HG03575 (cell line): Measurements from ENCODE around the gene GNG7.
"Not testable (repeated sequence)": the region's sequence is repeated elsewhere in the genome, so short reads cannot be mapped to it uniquely, and the experiment has no call there.

ENCODE experiments used
- ATAC-seq: cut with Tn5 transposase; IDR thresholded peaks from one replicate; pipeline ENCODE4 v1.9.1; 2021; ENCODE audit not compliant: unreplicated experiment, insufficient number of reproducible peaks, low FRiP score; ENCODE audit errors: extremely low read depth

GNG7 gene

DNA sequence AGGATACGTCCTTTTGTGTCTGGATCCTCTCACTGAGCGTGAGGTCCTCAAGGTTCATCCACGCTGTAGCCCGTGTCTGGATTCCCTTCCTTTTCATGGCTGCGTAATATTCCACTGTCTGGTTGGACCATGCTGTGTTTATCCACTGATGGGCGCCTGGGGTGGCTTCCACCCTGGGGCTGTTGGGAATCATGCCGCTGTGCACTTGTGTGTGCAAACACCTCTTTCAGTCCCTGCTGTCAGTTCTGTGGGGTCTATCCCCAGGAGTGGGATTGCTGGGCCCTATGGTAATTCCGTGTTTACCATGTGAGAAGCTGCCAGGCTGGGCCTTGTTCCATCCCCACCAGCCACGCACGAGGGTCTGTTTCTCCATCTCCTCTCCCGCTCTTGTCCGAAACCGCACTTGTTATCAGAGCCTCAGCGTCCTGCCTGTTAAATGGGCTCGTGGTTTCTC, 128.0 kb downstream of the GNG7 start:
- no peak for ATAC-seq

GRCh38 chr19:2573916-2574315, 128.6 kb downstream of the GNG7 start:
- no peak for ATAC-seq

DNA sequence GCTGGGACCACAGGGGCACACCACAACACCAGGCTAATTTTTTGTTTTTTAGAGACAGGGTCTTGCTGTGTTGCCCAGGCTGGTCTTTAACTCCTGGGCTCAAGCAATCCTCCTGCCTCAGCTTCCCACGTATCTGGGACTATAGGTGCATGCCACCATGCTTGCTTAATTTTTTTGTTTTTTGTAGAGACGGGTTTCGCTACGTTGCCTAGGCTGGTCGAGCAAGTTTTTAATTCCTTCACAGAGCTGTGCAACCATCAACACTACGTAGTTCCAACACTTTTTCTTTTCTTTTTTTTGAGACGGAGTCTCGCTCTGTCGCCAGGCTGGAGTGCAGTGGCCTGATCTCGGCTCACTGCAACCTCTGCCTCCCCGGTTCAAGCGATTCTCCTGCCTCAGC, 130.3 kb downstream of the GNG7 start:
- not testable (repeated sequence) for ATAC-seq

DNA sequence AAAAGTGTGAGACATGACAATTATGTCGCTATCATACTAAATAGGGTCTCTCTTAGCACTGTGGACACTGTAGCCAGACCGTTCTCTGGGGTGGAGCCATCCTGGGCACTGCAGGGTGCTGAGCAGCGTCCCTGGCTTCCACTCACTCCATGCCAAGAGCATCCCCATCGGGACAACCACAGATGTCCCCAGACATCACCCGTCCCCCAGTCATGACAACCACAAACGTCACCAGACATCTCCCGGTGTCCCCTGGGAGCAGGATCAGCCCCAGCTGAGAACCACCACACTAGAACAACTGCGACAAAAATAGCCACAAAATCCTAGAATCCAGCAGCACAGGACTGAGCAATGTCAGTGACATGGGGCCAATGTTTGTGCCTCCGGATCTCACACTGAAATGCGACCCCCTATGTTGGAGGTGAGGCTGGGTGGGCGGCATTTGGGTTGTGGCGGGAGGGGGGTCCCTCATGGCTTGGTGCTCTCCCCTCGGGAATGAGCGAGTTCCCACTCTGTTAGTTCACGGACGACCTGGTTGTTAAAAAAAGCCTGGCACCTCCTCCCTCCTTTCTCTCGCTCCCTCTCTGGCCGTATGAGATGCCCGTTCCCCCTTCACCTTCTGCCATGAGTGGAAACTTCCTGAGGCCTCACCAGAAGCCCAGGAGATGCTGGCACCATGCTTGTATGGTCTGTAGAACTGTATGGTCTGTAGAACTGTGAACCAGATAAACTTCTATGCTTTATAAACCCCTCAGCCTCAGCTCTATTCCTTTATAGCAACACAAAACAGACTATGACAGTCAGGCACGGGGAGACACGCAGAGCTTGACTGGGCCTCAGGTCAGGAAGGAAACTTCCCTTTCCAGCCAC, 132.7 kb downstream of the GNG7 start:
- ATAC-seq: no peak

GRCh38 chr19:2567996-2568395, 134.5 kb downstream of the GNG7 start:
- ATAC-seq: no peak

DNA sequence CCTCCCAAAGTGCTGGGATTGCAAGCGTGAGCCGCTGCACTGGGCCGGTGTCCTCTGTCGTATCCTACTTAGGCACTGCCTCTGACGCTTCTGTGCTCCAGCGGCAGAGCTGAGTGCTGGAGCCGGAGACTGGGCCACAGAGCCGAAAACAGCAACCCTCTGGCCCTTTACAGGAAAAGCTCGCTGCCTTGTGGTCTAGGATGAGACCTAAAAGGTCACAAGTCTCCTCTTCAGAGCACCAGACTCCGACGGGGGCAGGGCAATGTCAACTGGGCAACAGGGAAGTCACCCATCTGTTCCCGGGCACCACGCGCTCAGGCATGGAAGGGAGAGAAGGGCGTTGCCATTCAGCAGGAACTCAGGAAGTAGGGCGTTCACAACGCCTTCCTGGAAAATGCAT, 134.9 kb downstream of the GNG7 start:
- ATAC-seq: no peak

GRCh38 chr19:2563546-2563945, 138.9 kb downstream of the GNG7 start:
- ATAC-seq: not testable (repeated sequence)

GRCh38 chr19:2561895-2562294, 140.6 kb downstream of the GNG7 start:
- ATAC-seq: peak; percentile 37

DNA sequence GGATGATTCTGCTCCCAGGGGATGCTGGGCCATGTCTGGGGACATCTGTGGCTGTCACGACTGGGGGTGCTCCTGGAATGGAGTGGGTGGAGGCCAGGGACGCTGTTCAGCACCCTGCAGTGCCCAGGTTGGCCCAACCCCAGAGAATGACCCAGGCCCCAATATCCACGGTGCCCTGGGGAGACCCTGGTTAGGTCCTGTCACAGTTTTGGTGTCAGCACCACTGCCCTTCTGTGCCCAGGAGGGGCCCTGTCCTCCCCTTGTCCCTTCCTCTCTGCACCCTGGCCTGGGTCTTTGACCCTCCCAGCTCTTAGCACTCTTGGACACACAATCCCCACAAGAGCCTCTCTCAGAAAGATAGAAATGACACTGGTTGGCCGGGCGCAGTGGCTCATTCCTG, 141.3 kb downstream of the GNG7 start:
- ATAC-seq: no peak

DNA sequence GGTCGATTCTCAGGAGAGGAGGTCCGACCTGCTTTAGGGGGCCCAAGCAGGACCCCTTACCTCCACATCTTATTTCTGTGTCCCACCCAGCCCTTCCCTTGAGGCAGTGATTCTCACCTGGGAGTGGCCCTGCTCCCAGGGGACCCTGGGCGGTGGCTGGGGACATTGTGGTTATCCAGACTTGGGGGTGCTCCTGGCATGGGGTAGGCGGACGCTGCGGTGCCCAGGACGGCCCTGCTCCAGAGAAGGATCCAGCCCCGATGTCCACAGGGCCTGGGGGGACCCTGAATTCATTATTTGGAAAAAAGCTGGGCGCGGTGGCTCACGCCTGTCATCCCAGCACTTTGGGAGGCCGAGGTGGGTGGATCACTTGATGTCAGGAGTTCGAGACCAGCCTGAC, 142.1 kb downstream of the GNG7 start:
- no peak for ATAC-seq

- no peak for ATAC-seq
Measured at GRCh38 chr19:2558543-2558942, 144.0 kb downstream of the GNG7 start.

DNA sequence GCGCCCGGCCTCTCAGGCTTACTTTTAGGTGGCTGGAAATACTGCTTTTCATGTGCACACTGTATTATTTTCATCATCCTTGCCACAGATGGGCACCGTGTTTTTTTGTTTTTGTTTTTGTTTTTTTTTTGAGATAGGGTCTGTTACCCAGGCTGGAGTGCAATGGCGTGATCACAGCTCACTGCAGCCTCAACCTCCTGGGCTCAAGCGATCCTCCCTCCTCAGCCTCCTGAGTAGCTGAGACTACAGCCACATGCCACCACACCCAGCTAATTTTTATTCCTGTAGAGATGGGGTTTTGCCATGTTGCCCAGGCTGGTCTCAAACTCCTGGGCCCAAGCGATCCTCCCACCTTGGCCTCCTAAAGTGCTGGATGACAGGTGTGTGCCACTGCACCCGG, 144.4 kb downstream of the GNG7 start:
- not testable (repeated sequence) for ATAC-seq

DNA sequence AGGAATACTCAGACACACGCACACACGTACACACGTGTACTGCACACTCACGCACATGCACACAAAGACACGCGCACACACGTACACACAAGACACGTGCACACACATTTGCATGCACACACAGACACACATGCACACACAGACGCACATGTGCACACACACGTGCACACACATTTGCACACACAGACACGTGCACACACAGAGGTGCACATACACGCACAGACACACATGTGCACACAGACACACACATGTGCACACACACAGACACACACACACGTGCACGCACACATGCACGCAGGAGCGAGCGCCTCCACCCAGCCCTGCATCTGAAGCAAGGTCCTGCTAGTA, 145.4 kb downstream of the GNG7 start:
- no peak for ATAC-seq

- no peak for ATAC-seq
Measured at GRCh38 chr19:2556221-2557092, 146.0 kb downstream of the GNG7 start.

DNA sequence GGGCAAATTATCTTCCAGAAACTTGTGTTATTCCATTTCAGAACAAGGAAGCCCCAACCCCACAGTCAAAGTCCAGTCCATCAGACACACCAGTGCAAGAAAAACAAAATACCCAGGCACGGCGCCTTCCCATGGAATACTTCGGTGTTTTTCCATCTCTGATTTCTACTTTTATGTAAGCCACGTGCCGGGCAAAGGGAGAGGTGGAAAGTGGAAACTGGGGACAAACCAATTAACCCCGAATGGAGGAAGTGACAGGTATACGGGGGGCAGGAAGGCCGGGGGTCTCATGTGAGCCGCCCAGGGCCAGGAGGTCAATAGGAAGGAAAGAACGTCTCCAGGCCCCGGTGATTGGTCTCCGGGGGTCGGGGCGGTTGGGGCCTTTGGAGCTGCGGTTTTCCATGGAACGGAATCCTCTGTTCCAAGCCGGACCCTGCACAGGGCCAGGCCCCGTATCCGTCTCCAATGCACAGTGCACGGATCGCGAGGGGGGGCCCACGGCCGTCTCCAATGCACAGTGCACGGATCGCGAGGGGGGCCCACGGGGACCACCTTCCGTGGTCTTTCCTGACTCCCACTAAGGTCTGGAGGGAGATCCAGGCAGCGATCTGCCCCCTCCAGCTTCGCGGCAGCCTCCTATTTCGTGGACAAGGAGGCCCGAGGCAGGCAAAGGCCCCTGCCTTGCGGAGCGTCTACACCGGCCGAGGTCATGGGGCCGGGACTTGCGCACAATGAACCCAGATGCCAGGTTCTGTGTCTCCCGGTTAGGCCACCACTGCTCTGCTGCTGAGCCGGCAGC, 146.9 kb downstream of the GNG7 start:
- ATAC-seq: no peak

DNA sequence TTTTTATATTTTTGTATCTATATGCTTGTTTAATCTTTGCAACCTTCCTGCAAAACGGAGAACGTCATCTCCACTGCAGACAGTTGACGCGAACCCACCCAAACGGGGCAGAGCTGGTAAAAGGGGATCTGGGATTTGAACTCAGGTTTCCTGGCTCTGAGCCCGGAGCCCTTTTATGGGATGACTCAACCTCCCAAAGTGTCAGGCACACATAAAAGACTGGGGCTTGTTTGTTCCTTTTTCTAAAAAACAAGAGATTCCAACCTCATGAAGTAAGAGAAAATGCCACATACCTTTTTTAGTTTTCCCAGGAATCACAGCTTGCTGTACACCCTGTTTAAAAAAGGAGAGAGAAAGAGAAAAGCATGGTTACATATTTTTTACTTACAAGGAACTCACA, 147.6 kb downstream of the GNG7 start:
- ATAC-seq: no peak

DNA sequence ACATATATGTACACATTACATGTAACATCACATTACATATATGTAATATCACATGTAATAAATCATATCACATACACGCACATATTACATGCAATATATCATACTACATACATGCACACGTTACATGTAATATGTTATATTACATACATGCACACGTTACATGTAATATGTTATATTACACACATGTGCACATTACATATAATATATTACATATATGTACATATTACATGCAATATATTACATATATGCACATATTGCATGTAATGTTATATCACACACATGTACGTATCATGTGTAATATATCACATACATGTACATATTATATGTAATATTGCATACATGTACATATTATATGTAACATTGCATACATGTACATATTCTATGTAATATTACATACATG, 149.0 kb downstream of the GNG7 start:
- no peak for ATAC-seq

DNA sequence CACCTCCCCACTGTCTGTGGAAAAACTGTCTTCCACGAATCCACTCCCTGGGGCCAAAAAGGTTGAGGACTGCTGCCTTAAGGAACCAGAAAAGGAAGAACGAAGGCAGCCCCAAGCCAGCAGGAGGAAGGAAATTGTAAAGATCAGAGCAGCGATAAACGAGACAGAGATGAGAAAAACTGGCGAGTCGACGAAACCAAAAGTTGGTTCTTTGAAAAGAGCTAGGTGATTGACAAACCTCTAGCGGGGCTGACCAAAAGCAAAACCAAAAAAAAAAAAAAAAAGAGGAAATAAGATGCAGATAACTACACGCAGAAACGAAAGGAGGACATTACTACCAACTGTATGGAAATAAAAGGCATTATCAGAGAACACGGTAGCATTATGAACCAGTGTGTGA, 149.6 kb downstream of the GNG7 start:
- ATAC-seq: peak; percentile 40

- ATAC-seq: no peak
Measured at GRCh38 chr19:2551864-2552185, 150.7 kb downstream of the GNG7 start.
